ENCODE results near the gene TCEA3. TPM values are rescaled to one million over a fixed set of nuclear protein-coding genes. Genes with fewer than 3 reads are reported as not detected.

TCEA3 gene
- total and polyA plus RNA-seq, 9 donors = 42.0 to 153 (median 73.8) TPM

DNA sequence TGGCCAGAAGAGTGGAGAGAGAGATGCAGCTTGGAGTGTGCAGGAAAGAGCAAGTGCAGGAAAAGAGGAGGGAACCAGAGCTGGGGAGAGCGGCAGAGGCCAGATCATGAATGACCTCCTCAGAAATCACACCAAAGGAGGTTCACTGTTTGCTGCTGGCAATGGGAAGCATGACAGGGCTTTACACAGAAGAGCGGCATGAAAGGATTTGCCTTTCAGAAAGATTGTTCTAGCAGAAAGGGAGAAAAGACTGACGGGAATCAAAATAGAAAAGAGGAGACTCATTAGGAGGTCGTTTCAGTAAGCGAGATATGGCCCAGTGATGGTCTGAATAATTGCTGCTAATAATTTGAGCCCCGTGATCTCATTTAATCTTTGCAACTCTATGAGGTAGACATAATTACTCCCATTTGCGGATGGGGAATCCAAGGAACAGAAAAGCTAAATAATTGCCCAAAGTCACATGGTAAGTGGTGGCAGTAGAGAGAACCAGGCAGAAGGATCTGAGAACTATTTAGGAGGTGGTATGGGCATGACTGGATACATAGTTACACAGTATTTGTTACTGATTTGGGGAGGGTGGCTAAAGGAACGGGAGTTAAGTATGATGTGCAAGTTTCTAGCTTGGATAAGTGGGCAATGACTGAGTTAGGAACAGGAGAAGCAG is 67.9 kb downstream of the TCEA3 start:
- no peak overlapping the region for H3K4me3 ChIP-seq
- no peak for DNase-seq
- H3K27me3 ChIP-seq = no peaks in the 10 kb centered on the region
- intact Hi-C loops (cut with DNase I) = no loop called here
- TF ChIP-seq EP300 (IDR thresholded peaks at IDR 0.05) (no peak), POLR2A (IDR thresholded peaks at IDR 0.05) (no peak)
- TF ChIP-seq, protein P1, sequence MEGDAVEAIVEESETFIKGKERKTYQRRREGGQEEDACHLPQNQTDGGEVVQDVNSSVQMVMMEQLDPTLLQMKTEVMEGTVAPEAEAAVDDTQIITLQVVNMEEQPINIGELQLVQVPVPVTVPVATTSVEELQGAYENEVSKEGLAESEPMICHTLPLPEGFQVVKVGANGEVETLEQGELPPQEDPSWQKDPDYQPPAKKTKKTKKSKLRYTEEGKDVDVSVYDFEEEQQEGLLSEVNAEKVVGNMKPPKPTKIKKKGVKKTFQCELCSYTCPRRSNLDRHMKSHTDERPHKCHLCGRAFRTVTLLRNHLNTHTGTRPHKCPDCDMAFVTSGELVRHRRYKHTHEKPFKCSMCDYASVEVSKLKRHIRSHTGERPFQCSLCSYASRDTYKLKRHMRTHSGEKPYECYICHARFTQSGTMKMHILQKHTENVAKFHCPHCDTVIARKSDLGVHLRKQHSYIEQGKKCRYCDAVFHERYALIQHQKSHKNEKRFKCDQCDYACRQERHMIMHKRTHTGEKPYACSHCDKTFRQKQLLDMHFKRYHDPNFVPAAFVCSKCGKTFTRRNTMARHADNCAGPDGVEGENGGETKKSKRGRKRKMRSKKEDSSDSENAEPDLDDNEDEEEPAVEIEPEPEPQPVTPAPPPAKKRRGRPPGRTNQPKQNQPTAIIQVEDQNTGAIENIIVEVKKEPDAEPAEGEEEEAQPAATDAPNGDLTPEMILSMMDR (IDR thresholded peaks at IDR 0.05) = no peak
- H3K36me3 ChIP-seq = no peaks in the 10 kb centered on the region
- peak overlapping the region; percentile 11 to 22 for H3K27ac ChIP-seq
- no peaks in the 10 kb centered on the region for H3K9me3 ChIP-seq
- 69 to 76% (median 71%) methylated on average over 8 of the region's 8 CpGs for WGBS, 3 donors
- H3K4me1 ChIP-seq (ENCODE audit: insufficient read depth) = peaks cover 6% of the 10 kb centered on the region

DNA sequence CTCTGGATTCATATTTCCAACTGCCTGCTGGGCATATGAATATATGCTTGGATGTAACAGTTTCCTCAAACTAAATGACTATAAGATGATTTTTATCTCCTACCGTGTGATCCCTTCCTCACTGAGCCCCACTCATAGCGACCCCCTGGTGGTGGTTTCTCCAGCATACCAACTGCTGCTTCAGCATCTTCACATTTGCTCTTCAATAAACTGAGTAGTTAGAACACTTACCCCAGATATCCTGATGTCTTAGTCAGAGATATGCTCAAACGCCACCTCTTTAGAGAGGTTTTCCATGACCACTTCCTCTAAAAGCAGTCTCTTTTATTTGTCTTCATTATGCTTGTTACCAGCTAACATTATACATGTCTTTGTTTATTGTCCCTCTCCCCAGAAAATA is 70.3 kb downstream of the TCEA3 start:
- TF ChIP-seq EP300 (IDR thresholded peaks at IDR 0.05) (no peak), POLR2A (IDR thresholded peaks at IDR 0.05) (no peak)
- TF ChIP-seq, protein P1 (IDR thresholded peaks at IDR 0.05) = no peak
- WGBS, 3 donors = 45 to 61% (median 59%) methylated on average over 3 of the region's 3 CpGs

GRCh38 chr1:23352096-23352695 is 72.4 kb downstream of the TCEA3 start:
- Histone ChIP-seq H3K27me3 (no peaks in the 10 kb centered on the region), H3K36me3 (no peaks in the 10 kb centered on the region), H3K9me3 (no peaks in the 10 kb centered on the region), H3K27ac (no peak overlapping the region), H3K4me1 (ENCODE audit: insufficient read depth) (peaks cover 5% of the 10 kb centered on the region), H3K4me3 (no peak overlapping the region)
- no peak for TF ChIP-seq EP300 (IDR thresholded peaks at IDR 0.05)
- TF ChIP-seq, protein P1 (IDR thresholded peaks at IDR 0.05) = no peak
- no peak for TF ChIP-seq POLR2A (IDR thresholded peaks at IDR 0.05)
- DNase-seq = no peak
- WGBS, 3 donors = 82 to 88% (median 83%) methylated on average over 1 of the region's 1 CpG
- intact Hi-C loops (cut with DNase I) = no loop called here

More for the DNA sequence above, 70.3 kb downstream of the TCEA3 start:
- Histone ChIP-seq H3K36me3 (no peaks in the 10 kb centered on the region), H3K27ac (no peak overlapping the region), H3K4me1 (ENCODE audit: insufficient read depth) (peaks cover 6% of the 10 kb centered on the region), H3K4me3 (no peak overlapping the region), H3K9me3 (no peaks in the 10 kb centered on the region), H3K27me3 (no peaks in the 10 kb centered on the region)
- intact Hi-C loops (cut with DNase I) = no loop called here
- no peak for DNase-seq

DNA sequence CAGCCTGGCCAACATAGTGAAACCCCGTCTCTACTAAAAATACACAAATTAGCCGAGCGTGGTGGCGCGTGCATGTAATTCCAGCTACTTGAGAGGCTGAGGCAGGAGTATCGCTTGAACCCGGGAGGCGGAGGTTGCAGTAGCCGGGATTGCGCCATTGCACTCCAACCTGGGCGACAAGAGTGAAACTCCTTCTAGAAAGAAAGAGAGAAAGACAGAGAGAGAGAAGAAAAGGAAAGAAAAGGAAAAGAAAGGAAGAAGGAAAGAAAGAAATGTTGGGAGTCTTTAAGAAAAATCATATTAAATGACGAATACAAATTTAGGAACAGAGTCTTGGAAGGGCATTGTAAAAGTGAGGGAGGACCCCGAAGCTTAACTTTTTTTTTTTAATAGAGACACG is 78.6 kb downstream of the TCEA3 start:
- H3K27ac ChIP-seq = no peak overlapping the region

More for the DNA sequence above, 78.6 kb downstream of the TCEA3 start:
- peak in 1 of 5 donors; percentile 40 for DNase-seq
- Histone ChIP-seq H3K27me3 (no peaks in the 10 kb centered on the region), H3K9me3 (no peaks in the 10 kb centered on the region), H3K36me3 (no peaks in the 10 kb centered on the region), H3K4me1 (ENCODE audit: insufficient read depth) (no peaks in the 10 kb centered on the region), H3K4me3 (no peak overlapping the region)
- WGBS, 3 donors = 95 to 97% (median 96%) methylated on average over 14 of the region's 14 CpGs
- intact Hi-C loops (cut with DNase I) = loop anchor here in 2 of 4 donors (10.0 kb wide), 3 partner anchors 59 to 1389 kb away; partner anchors contain the start of gene E2F2 (in 1 of the 2)
- TF ChIP-seq POLR2A (IDR thresholded peaks at IDR 0.05) (no peak), EP300 (IDR thresholded peaks at IDR 0.05) (no peak)
- TF ChIP-seq, protein P1 (IDR thresholded peaks at IDR 0.05) = no peak

All from ovary (tissue), 9 donors.